ENCODE results near the gene VPS54. TPM values are rescaled to one million over a fixed set of nuclear protein-coding genes. Genes with fewer than 3 reads are reported as not detected.

Gene VPS54
- total RNA-seq, 3 donors from 2014 or later: 26.9 to 39.8 (median 36.7) TPM

DNA sequence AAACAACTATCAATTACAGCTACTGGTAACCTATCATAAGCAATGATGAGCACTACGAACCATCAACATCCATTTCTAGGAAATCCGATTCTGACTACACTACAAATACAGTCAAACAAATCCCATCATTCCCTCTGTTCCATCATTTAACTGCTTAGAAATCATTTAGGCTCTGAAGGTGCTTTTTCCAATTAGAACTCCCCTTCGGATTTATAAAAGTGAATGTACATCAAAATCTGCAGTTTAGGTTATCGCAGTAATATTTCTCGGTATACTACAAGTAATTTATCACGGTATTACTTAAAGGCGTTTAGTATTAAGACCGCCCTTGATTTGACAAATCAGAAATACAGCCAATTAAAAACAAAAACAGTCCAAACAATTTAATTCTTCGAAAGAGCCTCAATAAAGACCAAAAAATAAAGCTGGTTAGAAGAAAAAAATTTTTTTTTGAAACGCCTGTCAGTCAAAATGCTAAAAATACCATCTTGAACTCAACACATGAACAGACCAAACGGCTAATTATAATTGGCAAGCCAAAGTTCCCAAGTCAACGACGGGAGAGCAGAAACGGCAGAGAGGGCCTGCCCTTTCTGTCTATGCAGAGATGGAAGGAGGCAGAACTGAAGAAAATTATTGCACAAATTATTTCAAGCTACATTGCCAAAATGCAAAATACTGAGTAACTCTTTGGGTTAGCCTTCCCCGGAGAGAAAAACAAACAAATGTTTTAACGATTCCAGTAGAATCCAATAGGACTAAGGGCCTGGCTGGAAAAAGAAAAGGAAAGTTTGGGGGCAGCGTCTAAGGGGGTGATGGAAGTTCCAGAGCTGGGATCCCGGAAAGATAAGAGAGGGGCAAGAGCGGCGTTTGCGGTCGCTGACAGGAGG, 1.2 kb downstream of the VPS54 start:
- peaks cover 4 to 18% of the 10 kb centered on the region in 2 donors for H3K4me1 ChIP-seq
- no peaks in the 10 kb centered on the region for H3K9me3 ChIP-seq
- intact Hi-C loops (cut with DNase I; ENCODE audit: low total_unique reads): no loop called here
- no peaks in the 10 kb centered on the region for H3K27me3 ChIP-seq
- H3K36me3 ChIP-seq: no peaks in the 10 kb centered on the region
- no peak for DNase-seq (ENCODE audit: low spot score in 2 of 2)
- TF ChIP-seq POLR2A (IDR thresholded peaks at IDR 0.05) (no peak), POLR2AphosphoS5 (IDR thresholded peaks at IDR 0.05) (no peak)
- TF ChIP-seq, protein P1, sequence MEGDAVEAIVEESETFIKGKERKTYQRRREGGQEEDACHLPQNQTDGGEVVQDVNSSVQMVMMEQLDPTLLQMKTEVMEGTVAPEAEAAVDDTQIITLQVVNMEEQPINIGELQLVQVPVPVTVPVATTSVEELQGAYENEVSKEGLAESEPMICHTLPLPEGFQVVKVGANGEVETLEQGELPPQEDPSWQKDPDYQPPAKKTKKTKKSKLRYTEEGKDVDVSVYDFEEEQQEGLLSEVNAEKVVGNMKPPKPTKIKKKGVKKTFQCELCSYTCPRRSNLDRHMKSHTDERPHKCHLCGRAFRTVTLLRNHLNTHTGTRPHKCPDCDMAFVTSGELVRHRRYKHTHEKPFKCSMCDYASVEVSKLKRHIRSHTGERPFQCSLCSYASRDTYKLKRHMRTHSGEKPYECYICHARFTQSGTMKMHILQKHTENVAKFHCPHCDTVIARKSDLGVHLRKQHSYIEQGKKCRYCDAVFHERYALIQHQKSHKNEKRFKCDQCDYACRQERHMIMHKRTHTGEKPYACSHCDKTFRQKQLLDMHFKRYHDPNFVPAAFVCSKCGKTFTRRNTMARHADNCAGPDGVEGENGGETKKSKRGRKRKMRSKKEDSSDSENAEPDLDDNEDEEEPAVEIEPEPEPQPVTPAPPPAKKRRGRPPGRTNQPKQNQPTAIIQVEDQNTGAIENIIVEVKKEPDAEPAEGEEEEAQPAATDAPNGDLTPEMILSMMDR (IDR thresholded peaks at IDR 0.05): no peak
- peak overlapping the region; percentile 97 to 99 for H3K27ac ChIP-seq
- H3K4me3 ChIP-seq: peak overlapping the region; percentile 72 to 94 (median 77)

DNA sequence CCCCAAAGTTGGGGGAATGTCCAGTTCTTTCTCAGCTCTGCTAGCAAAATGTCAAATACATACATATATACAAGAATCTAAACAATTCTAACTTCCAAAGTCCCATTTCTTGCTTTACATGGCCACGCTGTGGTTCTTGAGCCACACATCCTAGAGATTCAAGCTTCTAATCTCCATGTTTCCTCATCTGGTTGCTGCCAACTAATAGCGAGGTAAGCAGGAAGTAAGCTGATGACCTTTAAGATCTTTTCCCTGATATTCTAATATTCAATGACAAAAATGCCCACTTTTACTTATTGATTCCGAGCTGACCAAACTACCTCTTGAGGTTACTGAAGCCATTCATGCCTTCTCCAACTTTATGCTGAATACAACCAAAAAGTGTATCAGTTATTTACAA, 3.3 kb downstream of the VPS54 start:
- intact Hi-C loops (cut with DNase I; ENCODE audit: low total_unique reads): no loop called here

DNA sequence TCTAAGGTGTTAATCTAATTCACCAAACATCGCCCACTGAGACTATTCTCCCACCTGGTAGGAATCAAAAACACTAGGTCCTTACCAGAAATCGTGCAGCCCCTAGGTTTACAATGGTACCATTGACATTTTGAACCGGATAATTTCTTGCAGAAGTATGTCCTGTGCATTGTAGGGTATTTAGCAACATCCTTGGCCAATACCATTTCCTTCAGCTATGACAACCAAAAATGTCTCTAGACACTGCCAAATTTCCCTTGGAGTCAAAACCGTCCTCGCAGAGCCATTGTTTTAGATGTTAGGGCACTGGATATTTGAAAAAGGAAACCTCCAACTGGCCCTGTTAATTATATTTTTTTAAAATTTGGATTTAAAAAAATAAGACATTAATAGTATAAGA, 3.8 kb downstream of the VPS54 start:
- Histone ChIP-seq H3K4me1 (peaks cover 4 to 18% of the 10 kb centered on the region in 2 donors), H3K27me3 (no peaks in the 10 kb centered on the region), H3K9me3 (no peaks in the 10 kb centered on the region), H3K27ac (peak overlapping the region in 1 of 2 donors; percentile 21), H3K4me3 (no peak overlapping the region), H3K36me3 (no peaks in the 10 kb centered on the region)
- DNase-seq (ENCODE audit: low spot score in 2 of 2): no peak
- intact Hi-C loops (cut with DNase I; ENCODE audit: low total_unique reads): no loop called here
- no peak for TF ChIP-seq POLR2A (IDR thresholded peaks at IDR 0.05)

More for the DNA sequence above, 3.3 kb downstream of the VPS54 start:
- no peaks in the 10 kb centered on the region for H3K9me3 ChIP-seq
- H3K36me3 ChIP-seq: no peaks in the 10 kb centered on the region
- peaks cover 4 to 18% of the 10 kb centered on the region in 2 donors for H3K4me1 ChIP-seq
- TF ChIP-seq POLR2A (IDR thresholded peaks at IDR 0.05) (no peak), POLR2AphosphoS5 (IDR thresholded peaks at IDR 0.05) (no peak)
- TF ChIP-seq, protein P1 (IDR thresholded peaks at IDR 0.05): no peak
- DNase-seq (ENCODE audit: low spot score in 2 of 2): no peak
- no peaks in the 10 kb centered on the region for H3K27me3 ChIP-seq
- H3K27ac ChIP-seq: peak overlapping the region in 1 of 2 donors; percentile 21
- H3K4me3 ChIP-seq: no peak overlapping the region

DNA sequence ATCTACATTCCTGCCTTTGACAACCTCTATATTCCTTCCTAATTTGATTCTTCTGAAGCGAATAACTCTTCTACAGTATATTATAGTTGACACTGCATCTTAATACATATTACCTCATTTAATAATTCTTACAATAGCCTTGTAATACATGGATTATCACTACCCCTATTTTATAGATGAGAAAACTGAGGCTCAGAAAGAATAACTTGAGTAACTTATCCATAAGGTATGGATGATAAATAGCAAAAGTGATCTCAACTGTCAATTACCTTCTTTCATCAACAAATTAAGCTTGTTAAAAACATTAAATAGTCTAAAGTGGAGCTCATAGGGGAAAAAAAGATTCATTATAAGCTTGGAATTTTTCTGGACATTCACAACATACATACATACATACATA, 4.6 kb downstream of the VPS54 start:
- intact Hi-C loops (cut with DNase I; ENCODE audit: low total_unique reads): no loop called here
- Histone ChIP-seq H3K27me3 (no peaks in the 10 kb centered on the region), H3K4me1 (peaks cover 3 to 18% of the 10 kb centered on the region in 2 donors)

DNA sequence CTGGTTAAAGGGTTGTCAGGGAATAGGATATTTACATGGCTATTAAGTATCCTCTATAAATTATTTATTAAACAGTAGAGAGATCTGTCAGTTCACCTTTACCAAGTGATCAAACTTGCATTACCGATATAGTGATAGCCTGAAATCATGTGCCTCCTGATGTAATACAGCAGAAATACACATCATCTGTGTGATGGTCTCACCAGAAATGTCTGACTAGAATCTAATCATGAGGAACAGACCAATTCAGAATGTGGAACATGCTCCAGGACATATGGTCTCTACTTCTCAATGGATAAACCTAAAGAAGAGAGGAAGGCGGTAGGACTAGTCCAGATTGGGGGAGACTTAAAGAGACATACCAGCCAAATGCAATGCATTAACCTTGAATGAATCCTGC, 6.2 kb downstream of the VPS54 start:
- DNase-seq (ENCODE audit: low spot score in 2 of 2): no peak
- no peak for TF ChIP-seq POLR2AphosphoS5 (IDR thresholded peaks at IDR 0.05)
- TF ChIP-seq, protein P1 (IDR thresholded peaks at IDR 0.05): no peak
- TF ChIP-seq POLR2A (IDR thresholded peaks at IDR 0.05): no peak
- intact Hi-C loops (cut with DNase I; ENCODE audit: low total_unique reads): no loop called here
- Histone ChIP-seq H3K36me3 (no peaks in the 10 kb centered on the region), H3K27me3 (no peaks in the 10 kb centered on the region), H3K4me1 (peaks cover 0 to 18% of the 10 kb centered on the region in 2 donors), H3K27ac (no peak overlapping the region), H3K9me3 (no peaks in the 10 kb centered on the region), H3K4me3 (no peak overlapping the region)

More for the DNA sequence above, 4.6 kb downstream of the VPS54 start:
- no peaks in the 10 kb centered on the region for H3K36me3 ChIP-seq
- no peak overlapping the region for H3K4me3 ChIP-seq
- DNase-seq (ENCODE audit: low spot score in 2 of 2): no peak
- no peak overlapping the region for H3K27ac ChIP-seq
- TF ChIP-seq, protein P1 (IDR thresholded peaks at IDR 0.05): no peak
- H3K9me3 ChIP-seq: no peaks in the 10 kb centered on the region
